H1 (cell line): ENCODE results near the gene ZNF496.
"Not testable (repeated sequence)": the region's sequence is repeated elsewhere in the genome, so short reads cannot be mapped to it uniquely, and the experiment has no call there.

ENCODE experiments used
- ATF3 ChIP-seq: IDR thresholded peaks from 2 replicates; pipeline ENCODE4 v1.6.1; 2011; ENCODE audit warnings: low read depth, mild to moderate bottlenecking, low read length; ENCODE audit not compliant: insufficient read depth
- CEBPB ChIP-seq: IDR thresholded peaks from 2 replicates; pipeline ENCODE4 v1.6.1; 2012; ENCODE audit warnings: low read depth, low read length
- CTCF ChIP-seq, 3 experiments: IDR thresholded peaks; 1 replicate in 2 of 3; 2 replicates in 1 of 3; pipeline versions ENCODE4 v1.5.1 to v1.6.1; 2011; ENCODE audit warnings: low read length in 3 of 3, mild to moderate bottlenecking in 3 of 3, inconsistent platforms in 2 of 3, low read depth in 1 of 3, moderate library complexity in 1 of 3; ENCODE audit not compliant: insufficient read depth in 1 of 3; ENCODE audit errors: control extremely low read depth in 1 of 3
- HDAC6 ChIP-seq: IDR thresholded peaks from one replicate; pipeline ENCODE4 v1.7.1; 2012; ENCODE audit warnings: low read depth, mild to moderate bottlenecking, inconsistent platforms, low read length, moderate library complexity
- JUND ChIP-seq: IDR thresholded peaks from 2 replicates; pipeline ENCODE4 v1.6.1; 2011; ENCODE audit warnings: mild to moderate bottlenecking, improper control_type of control experiment, low read length
- POLR2AphosphoS5 ChIP-seq: IDR thresholded peaks from 2 replicates; pipeline ENCODE4 v1.6.1; 2011; ENCODE audit warnings: low read depth, low read length
- SRF ChIP-seq: IDR thresholded peaks from 2 replicates; pipeline ENCODE4 v1.6.1; 2011; ENCODE audit warnings: mild to moderate bottlenecking, low read depth, low read length, moderate library complexity
- SUZ12 ChIP-seq: fragments of 200-600 bp; sonication (generic); IDR thresholded peaks from 2 replicates; pipeline ENCODE4 v1.6.1; 2012; ENCODE audit warnings: mild to moderate bottlenecking, inconsistent platforms, low read length, moderate library complexity, mixed read lengths
- ZNF274 ChIP-seq: IDR thresholded peaks from 2 replicates; pipeline ENCODE4 v1.7.0; 2012; ENCODE audit warnings: low read length, borderline replicate concordance; ENCODE audit errors: extremely low read depth

GRCh38 chr1:247363000-247363399 lies 31.3 kb upstream of the ZNF496 start:
- TF ChIP-seq ZNF274; CTCF (IDR thresholded peaks at IDR 0.05; ENCODE audit: control extremely low read depth in 1 of 3, insufficient read depth in 1 of 3, low read depth in 1 of 3, low read length in 3 of 3); SRF; JUND; SUZ12; ATF3; POLR2AphosphoS5; CEBPB; HDAC6: not testable (repeated sequence)
